Measurements from ENCODE around the gene NPR2.
A peak's percentile ranks its signal among the peaks of the same experiment; 100 is the strongest.

The NPR2 gene

DNA sequence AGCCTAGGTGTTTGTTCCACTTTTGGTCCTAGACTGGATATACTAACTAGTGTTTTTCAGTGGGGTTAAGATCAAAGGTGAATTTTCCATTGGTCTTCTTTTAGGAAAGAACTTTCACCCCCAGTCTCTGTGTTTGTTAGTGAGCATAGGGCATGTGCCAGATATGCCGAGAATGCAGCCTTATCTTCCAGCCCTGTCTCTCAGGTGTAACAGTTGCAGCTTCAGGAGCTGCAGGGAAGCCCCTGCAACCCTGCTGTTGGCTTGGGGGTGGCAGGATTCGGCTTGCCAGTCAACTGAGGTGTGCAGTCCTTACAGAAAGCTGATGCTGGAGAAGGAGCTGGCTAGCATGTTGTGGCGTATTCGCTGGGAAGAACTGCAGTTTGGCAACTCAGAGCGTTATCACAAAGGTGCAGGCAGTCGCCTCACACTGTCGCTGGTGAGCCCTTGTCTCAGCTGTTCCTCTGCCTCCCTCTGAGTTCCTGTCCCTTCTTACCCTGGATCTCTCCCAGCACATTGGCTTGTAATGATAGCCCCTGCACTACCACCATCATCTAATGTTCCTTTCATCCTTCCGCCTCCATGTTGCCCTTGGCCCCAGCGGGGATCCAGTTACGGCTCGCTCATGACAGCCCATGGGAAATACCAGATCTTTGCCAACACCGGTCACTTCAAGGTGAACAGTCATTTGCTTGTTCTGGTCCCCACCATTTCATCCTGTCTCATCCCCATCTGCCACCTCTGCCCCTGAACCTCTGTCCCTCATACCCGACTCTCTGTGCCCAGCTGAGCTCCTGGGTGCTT lies 10.1 kb downstream of the NPR2 start:
- no peak for DNase-seq

DNA sequence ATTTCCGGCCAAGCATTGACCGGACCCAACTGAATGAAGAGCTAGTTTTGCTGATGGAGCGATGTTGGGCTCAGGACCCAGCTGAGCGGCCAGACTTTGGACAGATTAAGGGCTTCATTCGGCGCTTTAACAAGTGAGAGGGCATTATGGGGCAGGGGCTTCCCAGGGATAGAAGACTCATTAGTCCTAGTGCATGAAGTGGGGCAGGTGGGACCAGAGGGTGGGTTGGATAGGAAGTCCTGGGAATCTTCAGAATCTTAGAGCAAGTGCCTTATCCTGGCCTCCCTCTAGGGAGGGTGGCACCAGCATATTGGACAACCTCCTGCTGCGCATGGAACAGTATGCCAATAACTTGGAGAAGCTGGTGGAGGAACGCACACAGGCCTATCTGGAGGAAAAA lies 14.7 kb downstream of the NPR2 start:
- no peak for DNase-seq

- no peak for DNase-seq
Measured at GRCh38 chr9:35808433-35808832, 17.0 kb downstream of the NPR2 start.

DNA sequence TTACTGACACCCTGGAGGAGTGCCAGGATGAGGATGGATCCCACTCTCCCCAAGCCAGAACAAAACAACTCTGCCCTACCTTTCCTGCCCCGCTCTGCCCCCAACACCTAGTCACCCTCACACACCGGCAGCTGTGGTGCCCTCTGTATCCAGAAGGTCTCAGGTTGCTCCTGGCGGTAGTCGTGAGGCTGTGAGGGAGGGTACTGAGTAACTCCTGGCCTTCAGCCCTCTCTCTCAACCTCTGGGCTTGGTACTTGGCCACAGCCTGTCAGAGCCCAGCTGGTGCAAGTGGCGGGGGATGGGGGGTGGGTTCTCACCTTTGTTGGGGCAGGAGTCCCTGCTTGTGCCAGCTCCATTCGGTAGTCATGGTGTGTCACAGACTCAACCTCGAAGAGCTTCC lies 18.7 kb downstream of the NPR2 start:
- DNase-seq: no peak

DNA sequence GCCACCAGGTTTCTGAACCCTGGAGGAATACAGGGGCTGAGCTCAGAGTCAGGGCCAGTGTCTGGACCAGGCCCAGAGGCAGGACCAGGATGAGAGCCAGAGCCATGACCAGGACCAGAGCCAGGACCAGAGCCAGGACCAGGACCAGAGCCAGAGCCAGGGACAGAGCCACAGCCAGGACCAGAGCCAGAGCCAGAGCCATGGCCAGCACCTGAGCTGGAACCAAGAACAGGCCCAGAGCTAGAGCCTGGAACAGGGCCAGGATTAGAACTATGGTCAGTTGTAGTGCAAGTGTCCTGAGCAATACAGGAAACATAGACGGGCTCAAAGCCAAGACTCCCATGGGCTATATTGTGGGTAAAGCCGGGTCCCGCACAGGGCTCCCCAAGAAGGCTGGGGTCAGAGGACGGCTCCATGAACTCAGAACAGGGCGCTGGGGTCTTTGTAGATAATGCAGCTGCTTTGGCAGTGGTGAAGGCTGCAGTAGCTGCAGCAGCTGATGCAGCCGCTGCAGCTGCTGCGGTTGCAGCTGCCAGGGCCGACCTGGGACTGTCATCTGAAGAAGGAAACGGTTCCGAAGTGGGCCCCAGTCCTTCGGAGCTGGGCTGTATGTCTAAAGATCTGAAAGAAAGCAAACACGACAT lies 20.1 kb downstream of the NPR2 start:
- DNase-seq: no peak

- peak; percentile 93 for DNase-seq
Measured at GRCh38 chr9:35812025-35812602, 20.7 kb downstream of the NPR2 start, which contains the start of gene SPAG8. TSS of gene SPAG8 (minus strand) at chr9:35812262. CDS start at chr9:35812147, 115 bp downstream.

DNA sequence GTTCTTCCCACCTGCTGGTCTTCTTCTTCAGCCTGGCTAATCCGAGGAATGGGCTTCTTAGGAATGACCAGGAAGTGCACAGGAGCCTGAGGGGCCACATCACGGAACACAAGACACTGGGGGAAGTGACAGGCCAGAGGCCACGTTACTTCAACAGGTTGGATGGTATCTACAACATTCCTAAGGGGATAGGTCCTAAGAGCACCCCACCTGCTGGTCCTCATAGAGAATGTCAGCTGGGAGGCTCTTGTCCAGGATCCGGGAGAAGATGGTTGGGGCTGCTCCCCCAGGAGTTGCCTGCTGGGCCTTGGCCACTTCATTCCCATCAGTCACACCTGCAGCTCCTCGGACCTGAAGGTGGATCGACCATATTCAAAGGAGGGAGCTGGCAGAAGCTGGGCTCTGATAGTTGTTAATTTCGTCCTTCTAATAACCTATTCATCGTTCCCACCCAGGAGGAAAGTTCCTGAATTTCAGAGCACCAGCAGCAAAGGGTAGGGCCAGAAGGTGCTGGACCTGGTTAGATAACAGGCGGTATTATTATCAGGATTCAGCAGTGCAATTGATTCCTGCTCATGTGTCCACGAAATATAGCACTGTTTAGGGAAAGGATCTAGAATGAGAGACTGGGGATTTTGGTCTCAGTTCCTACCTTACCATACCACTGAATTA lies 22.2 kb downstream of the NPR2 start:
- DNase-seq: no peak

DNA sequence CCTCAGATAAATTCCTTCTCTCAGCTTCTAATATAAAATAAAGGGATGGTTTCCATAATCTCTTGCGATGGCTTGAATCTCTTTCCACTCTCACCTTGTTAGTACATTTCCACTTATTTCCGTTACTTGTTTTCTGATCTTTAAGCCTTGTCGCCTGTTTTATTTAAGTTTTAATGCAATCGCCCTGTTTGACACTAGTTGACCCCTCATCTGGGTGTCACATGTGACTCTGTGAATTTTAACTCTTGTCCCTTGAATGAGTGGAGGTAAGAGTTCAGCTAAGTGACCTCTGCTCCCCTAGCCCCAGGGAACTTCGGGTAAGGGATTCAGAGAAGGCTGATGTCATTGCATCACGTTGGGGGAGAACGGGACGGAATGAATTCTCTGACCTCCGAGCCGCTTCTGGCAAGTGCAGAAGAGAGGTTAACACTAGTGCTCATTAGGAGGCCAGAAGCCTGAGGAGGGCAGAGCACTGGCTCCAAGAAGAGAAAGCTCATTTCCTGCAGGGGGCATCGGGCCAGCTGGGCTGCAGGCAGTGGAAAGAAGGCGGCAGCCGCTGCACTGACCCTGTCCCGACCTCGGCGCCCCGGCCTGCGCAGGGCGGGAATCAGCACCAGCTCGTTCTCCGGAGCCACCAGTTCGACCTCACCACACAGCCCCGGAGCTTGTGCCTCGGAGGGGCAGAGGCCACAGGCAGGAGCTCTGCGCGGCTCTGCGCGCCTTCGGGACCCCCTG lies 22.9 kb downstream of the NPR2 start:
- DNase-seq: peak; percentile 36

GRCh38 chr9:35814841-35815543 lies 23.6 kb downstream of the NPR2 start, which contains the start of gene HINT2:
TSS of gene HINT2 (minus strand) at chr9:35815042. CDS start at chr9:35814979, 63 bp downstream.
- DNase-seq: peak; percentile 98

DNA sequence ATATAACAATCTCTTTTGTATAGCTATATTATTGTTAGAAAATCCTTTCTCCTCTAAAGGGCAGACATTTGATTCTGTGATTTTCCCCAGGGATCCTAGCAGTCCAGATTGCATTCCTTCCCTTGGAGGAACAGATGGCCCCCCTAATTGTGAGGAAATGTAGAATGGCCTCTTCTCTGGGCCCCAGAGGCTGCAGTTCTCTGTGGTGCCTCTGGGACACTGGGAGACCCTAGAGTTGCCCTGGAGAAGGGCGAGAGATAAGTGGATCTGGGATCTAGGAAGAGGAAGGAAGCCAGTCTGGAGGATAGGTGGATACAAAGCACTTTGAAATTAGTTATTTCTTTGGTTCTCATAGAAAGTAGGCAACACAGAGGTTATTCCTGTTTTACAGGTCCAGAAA lies 25.3 kb downstream of the NPR2 start:
- DNase-seq: no peak

- DNase-seq: no peak
Measured at GRCh38 chr9:35818341-35818740, 26.9 kb downstream of the NPR2 start.

GRCh38 chr9:35820076-35820475 lies 28.7 kb downstream of the NPR2 start:
- no peak for DNase-seq

GRCh38 chr9:35822926-35823325 lies 31.5 kb downstream of the NPR2 start:
- DNase-seq: no peak

DNA sequence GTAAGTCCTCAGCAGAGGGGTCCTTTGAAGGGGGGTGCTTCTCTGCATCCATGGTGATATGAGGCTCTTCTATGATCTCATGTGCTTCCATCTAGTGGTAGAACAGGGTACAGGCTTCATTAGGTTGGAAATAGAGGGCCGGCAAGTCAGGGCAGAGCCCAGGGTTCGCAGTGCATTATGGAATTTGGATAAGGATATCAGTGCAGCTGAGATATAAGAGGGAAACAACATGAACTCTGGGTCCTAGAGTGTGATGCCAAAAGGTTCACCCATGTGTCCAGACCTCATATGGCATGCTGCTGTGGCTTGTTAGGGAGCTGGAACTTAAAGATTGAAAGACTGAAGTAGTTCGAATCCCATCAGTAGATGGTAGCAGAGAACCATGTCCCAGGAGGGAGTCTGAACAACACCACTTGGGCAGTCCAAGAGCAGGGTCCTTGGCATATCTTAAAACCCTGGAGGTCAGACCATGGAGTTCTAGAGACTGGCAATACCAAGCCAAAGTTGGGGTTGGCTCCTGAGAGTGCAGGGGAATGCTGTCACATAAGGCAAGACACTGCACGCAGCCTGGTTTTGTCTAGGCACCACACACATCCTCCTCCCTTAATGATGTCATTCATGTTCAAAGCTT lies 34.8 kb downstream of the NPR2 start:
- DNase-seq: peak; percentile 23

- DNase-seq: no peak
Measured at GRCh38 chr9:35827486-35827885, 36.1 kb downstream of the NPR2 start.

GRCh38 chr9:35828716-35829083 lies 37.3 kb downstream of the NPR2 start, which contains the start of gene FAM221B:
TSS of gene FAM221B (minus strand) at chr9:35828732. CDS start at chr9:35826161, 2,571 bp downstream.
- peak; percentile 17 for DNase-seq

DNA sequence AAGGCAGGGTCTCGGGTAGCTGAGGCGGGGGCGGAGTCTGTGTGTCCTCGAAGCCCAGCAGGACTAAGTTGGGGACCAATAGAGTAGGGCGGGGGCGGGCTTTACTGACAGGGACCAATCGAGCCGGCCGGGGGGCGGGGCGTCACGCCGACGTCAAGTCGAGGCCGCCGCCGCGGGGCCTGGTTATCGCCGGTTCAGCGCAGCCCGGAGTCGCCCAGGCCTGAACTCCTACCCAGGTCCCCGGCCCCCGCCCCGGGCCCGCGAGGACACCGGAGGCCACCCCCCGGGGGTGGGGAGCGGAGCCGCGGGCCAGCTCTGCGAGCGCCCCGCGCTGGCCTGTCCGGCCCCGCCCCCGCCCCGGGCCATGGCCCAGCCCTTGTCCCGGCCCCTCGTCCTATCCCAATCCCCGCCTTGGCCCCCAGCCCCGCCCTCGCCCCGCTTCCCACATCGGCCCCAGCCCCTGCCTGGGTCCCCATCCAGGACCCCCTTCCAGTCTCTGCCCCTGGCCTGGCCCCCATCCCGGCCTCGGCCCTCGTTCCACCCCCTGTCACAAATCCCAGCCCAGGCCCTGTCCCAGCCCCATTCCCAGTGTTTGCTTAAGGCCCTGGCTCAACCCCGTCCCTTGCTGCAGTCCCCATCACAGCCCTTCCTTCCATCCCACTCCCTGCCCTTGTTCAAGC lies 37.8 kb downstream of the NPR2 start, which contains the start of gene TMEM8B:
Gene TMEM8B (plus strand): TSS at position 145 of the 680 bp plus-strand sequence. CDS start 220 bp downstream, at position 365.
- peak; percentile 95 for DNase-seq

DNA sequence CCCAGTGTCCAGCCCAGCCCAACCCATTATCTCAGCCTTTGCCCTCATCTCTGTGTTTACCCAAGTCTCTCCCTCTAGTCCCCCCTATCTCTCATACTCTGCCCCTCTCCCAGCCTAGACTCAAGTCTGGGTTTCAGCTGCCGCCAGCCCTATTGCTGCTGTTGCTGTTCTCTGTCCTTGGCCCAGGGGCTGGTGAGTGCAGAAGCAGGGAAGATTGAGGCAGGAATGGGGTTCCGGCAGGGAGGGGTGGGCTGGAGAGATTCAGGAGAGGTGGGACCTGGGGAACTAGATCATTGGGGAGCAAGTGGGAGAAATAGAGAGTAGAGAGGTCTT lies 38.3 kb downstream of the NPR2 start:
- DNase-seq: no peak

GRCh38 chr9:35831040-35831439 lies 39.6 kb downstream of the NPR2 start:
- no peak for DNase-seq

- no peak for DNase-seq
Measured at GRCh38 chr9:35832814-35833213, 41.4 kb downstream of the NPR2 start.
